HS-27A (cell line): ENCODE measurements around the gene AP1M2.
"Not testable (repeated sequence)": the region's sequence is repeated elsewhere in the genome, so short reads cannot be mapped to it uniquely, and the experiment has no call there.

Experiments
- DNase-seq: peaks from one replicate; pipeline ENCODE4 v3.0.0-alpha.2; 2012; ENCODE audit warnings: low read depth, missing footprints

The AP1M2 gene

DNA sequence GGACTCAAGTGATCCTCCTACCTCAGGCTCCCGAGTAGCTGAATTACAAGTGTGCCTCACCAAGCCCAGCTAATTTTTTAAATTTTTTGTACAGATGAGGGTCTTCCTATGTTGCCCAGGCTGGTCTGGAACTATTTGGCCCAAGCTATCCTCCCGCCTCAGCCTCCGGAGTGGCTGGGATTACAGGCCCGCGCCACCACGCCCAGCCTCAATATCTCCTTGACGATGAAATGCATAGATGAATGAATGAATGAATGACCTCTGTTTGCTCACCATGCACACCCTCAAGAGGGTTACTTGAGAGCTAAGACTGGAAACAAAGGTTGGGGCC is 14.9 kb upstream of the AP1M2 start:
- no peak for DNase-seq

DNA sequence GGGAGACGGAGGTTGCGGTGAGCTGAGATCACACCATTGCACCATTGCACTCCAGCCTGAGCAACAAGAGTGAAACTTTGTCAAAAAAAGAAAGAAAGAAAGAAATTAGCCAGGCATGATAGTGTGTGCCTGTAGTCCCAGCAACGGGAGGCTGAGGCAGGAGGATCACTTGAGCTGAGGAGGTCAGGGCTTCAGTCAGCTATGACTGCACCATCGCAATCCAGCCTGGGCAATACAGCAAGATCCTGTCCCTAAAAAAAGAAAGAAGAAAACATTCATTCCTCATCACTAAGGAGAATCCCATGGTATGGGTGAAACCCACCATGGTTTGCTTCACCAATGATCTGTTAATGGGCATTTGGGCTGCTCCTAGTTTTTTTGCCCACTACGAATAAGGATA is 13.0 kb upstream of the AP1M2 start:
- no peak for DNase-seq

DNA sequence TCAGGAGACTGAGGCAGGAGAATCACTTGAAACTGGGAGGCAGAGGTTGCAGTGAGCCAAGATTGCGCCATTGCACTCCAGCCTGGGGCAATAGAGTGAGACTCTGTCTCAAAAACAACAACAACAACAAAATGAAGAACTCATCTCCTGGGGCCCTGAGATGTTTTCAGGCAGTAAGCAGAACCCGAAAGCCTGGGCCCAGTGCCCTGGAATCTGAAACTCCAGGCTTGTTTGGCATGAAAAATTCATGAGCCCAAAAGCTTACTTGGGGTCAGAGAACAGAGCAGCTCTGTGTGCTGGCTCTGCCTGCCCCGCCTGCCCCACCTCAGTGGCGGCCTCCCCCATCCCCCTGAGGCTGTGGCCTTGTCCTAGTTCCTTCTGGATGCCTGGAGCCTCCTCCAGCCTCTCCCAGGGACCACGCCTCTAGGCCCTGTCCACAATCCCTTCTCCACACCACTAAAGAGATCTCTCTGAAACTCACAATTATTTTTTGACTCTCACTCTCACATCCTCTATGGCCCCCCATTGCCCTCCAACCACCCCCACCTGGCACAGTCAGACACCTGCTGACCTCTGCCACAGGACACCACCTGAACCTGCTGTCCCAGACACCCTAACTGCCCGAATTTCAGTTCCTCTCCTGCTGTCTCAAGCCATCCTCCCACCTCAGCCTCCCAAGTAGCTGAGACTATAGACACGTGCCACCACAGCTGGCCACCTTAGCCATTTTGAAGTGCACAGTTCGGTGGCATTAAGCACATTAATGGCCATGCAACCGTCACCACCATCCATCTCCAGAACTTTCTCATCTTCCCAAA is 6.9 kb upstream of the AP1M2 start:
- DNase-seq, result no peak

DNA sequence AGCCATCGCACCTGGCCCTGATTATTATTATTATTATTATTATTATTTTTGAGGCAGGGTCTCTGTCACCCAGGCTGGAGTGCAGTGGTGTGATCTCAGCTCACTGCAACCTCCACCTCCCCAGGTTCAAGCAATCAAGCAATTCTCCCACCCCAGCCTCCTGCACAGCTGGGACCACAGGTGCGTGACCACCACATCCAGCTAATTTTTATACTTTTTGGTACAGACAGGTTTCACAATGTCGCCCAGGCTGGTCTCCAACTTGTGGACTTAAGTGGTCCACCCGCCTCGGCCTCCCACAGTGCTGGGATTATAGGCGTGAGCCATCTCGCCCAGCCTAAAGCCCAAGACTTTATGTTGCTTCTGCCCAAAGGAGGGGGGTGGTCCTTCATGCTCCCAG is 6.0 kb upstream of the AP1M2 start:
- DNase-seq, result no peak

DNA sequence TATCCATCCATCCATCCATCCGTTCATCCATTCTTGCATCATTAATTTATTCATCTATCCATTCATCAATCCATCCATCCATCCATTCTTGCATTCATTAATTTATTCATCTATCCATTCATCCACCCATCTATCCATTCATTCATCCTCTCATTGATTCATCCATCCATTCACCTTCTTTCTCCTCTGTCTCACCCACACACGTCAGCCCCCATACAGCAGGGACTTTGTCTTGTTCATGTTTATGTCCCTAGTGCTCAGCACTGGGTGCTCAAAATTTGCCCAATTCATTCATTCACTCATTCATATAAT is 683 bp upstream of the AP1M2 start:
- no peak for DNase-seq

DNA sequence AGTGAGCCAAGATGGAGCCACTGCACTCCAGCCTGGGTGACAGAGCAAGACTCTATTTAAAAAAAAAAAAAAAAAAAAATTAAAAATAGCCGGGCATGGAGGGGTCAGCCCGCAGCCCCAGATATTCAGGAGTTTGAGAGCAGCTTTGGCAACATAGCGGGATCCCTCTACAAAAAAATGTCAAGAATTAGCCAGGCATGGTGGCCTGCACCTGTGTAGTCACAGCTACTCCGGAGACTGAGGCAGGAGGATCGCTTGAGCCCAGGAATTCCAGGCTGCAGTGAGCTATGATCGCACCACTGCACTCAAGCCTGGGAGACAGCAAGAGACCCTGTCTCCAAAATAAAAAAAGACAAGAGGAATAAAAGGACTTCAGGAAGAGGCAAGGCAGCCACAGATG is 716 bp downstream of the AP1M2 start:
- no peak for DNase-seq

DNA sequence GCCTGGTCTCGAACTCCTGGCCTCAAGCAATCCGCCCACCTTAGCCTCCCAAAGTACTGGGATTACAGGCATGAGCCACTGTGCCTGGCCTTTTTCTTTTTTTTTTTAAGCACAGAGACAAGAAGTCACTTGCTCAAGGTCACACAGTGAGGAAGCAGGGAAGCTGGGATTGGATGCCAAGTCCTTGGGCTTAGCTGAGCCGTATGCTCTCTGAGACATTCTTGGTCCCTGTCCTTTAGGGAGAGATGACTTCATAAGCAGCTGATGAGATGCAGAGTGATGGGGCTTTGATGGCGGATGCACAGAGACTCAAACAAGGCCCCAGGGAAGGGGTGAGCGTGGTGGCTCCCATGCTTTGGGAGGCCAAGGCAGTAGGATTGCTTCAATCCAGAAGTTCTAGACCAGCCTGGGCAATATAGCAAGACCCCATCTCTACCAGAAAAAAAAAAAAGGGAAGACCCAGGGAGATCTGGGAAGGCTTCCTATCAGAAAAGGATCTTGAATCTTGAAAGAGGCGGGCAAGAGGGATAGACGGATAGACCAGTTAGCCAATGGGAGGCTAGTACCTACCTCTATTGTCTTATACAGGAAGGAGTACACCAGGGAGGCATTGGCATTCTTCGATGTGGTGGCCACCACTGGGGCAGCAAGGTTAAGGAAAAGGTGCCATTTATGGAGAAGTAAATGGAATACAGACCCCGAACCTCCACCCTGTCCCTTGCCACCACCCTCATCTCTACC is 3.9 kb downstream of the AP1M2 start:
- no peak for DNase-seq

DNA sequence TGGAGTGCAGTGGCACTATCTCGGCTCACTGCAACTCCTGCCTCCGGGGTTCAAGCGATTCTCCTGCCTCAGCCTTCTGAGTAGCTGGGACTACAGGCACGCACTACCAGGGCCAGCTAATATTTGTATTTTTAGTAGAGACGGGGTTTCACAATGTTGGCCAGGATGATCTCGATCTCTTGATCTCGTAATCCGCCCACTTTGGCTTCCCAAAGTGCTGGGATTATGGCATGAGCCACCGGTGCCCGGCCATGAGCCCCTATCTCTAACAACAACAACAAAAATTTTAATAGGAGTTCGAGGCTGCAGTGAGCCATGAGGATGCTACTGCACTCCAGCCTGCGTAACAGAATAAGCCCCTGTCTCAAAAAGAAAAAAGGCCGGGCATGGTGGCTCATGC is 5.0 kb downstream of the AP1M2 start:
- DNase-seq, result no peak

DNA sequence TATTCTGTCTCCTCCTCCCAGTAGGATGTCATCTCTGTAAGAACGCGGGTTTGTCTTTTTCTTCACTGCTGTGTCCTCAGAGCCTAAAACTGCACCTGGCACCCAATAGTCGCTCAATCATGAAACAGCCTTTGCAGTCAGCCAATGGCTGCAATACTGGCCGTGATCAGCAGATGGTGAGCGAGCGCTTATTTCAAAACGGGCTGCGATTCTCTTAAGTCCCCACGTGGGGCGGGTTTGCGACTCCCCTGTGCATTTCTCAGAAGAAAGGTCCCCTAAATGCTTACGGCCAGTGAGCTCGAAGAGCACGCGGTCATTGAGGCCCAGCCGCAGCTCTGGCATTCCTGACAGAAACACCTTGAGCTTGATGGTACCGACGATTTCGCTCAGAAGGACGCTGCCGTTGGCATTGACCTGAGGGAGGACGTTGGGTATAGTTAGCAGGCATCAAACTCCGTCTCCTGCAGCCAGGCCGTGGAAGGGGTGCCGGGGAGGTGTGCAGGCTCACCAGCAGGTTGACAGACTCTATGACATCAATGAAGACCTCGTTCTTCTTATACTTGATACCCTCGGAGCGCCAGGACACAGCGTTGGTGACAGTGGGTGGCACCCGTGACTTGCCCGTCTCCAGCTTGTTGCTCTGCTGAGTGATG is 6.0 kb downstream of the AP1M2 start:
- DNase-seq, result peak; percentile 73

DNA sequence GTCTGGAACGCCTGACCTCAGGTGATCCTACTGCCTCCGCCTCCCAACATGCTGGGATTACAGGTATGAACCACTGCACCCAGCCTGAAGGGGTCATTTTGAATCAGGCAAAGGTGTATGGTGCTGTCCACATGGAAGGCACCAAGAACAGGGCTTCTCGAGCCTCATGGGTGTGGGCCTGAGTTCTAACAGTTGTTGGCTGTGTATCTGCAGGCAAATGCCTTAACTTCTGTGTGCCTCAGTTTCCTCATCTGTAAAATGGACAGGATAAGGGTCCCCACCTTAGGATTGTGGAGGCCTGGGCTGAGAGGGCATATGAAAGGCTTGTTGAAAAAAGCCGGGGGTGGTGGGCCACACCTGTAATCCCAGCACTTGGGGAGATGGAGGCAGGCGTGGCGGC is 9.2 kb downstream of the AP1M2 start:
- DNase-seq, result no peak

DNA sequence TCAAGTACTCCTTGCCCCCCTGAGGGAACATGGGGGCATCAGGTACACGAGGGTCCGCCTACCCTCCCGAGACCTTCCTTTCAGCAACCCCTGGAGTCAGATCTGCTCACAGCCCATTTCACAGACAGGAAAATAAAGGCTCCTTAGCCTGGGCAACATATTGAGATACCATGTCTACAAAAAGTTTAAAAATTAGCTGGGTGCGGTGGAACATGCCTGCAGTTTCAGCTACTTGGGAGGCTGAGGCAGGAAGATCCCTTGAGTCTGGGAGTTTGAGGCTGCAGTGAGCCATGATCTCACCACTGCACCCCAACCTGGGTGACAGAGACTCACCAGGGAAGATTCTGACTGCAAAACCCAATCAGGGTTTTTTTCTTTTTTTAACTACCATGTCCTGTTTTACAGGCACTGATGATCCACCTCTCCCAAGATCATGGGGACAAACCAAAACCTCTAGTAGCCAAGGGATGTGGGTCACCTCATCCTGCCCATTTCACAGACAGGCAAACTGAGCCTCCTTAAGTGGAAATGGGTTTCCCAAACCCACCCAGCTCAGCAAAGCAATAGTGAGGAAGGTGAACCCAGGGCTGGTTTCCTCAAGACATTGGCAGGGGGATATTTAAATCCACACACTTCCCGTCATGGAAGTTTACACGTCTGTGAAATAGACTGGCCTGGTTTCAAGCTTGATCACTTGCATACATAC is 11.9 kb downstream of the AP1M2 start:
- no peak for DNase-seq

DNA sequence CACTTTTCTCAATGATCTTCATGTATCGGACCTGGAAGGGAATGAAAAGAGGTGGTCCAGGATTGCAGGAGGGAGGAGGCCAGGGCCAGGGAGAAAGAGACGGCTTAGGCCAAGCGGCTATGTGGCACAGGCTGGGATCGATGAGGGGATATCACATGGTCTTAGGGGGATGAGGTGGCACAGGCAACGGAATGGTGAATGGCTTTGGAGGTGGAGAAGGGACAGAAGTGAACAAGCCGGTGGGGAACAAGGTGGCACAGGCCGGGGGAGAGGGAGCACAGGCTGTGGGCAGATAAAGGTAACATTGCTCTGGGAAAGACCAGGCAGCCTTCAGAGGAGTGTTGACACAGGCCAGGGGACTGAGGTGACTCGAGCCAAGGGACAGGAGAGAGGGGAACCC is 12.7 kb downstream of the AP1M2 start:
- no peak for DNase-seq

DNA sequence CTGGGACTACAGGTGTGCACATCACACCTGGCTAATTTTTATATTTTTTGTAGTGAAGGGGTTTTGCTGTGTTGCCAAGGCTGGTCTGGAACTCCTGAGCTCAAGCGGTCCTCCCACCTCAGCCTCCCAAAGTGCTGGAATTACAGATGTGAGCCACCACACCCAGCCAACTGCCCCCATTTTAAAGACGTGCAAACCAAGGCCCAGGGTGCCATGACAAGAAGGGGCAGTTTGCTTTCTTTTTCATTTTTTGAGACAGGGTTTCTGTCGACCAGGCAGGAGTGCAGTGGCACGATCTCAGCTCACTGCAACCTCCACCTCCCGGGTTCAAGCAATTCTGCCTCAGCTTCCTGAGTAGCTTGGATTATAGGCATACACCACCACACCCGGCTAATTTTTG is 13.3 kb downstream of the AP1M2 start:
- not testable (repeated sequence) for DNase-seq

DNA sequence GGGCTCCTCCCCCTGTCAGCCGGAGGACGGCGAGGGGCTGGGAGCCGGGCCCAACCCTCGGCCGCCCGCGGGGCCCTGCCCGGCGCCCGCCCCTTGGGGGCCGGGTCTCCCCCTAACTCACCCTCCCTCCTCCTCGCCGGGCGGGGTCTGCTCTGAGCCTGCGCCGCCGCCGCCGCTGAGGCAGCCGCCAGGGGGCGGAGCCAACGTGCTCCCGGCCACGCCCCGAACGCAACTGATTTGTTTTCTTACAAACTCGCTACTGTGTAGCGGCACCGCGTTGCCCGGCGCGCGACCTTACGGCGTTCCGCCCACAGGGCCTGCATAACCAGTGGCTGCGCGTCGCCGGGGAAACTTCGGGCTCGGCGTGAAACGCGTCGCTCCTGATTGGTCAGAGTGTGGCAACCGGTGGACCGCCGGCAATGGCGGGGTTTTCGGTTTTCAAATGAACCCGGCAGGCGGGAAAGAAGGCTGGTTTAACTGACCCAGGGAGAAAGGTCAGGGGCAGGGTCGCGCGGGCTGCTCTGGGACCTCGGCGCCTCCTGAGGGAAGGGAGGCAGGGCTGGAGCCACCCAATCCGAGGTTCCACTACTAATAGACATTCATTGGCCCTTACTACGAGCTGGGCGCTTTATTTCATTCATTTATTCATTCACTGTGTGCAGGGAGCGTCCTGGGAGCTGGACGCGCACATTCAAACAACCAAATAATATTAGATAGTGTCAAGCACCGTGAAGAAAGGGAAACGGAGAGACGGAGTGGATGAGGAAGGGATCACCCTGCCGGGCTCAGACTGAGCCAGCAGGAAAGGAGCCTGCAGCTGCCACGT is 18.1 kb downstream of the AP1M2 start, which contains the start of gene CDKN2D:
CDKN2D (minus strand) TSS at position 154 of the 826 bp plus-strand sequence. CDS start 326 bp downstream, outside the sequence.
- DNase-seq, result peak; percentile 96

DNA sequence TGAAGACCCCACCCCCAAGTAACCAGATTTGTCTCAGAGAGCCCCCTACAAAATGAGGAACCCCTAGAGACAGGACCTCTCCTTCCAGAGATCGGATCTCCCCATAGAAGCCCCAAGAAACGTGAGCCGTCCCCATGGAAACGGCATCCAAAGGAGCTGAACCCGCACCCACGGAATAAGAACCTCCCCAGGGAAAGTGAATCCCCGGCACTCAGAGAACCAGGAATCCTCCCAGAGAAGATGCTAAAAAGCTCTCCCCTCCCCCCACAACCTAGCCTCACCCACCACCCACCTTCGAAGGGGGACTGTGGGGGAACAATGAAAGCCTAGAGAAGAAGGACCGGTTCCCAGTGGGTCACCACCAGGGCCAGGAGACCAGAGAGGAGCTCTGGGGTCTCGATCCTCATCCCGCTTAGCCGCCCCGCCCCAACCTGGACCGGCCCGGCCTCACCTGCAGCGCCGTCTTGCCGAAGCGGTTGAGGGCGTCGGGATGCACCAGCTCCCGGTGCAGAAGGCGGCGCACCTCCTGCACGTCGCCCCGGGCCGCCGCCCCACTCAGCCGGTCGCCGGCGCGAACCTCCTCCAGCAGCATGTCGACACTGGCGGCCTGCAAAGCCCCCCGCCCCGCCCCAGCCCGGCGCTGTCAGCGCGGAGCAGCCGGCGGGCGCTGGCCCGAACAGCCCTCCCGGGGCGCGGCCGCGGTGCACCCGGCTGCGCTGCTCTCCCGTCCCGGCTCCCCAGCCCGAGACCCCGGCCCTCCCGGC is 18.9 kb downstream of the AP1M2 start:
- no peak for DNase-seq

DNA sequence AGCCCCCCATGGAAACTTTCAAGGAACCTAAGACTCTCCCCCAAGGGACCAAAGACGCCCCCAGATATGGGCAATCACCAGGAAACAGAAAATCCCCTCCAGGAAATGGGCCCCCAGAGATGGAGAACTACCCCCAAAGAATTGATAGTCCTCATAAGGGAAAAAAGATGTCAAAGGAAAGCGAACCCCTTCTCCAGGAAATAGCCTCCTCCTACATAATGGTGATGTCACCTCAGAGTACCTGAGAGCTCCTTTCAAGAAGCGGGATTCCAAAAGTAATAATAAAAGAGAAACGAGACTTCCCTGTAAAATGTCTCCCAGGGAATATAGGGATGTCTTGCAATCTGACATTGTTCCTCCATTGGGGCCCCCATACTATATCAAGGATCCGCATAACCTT is 19.5 kb downstream of the AP1M2 start:
- no peak for DNase-seq

DNA sequence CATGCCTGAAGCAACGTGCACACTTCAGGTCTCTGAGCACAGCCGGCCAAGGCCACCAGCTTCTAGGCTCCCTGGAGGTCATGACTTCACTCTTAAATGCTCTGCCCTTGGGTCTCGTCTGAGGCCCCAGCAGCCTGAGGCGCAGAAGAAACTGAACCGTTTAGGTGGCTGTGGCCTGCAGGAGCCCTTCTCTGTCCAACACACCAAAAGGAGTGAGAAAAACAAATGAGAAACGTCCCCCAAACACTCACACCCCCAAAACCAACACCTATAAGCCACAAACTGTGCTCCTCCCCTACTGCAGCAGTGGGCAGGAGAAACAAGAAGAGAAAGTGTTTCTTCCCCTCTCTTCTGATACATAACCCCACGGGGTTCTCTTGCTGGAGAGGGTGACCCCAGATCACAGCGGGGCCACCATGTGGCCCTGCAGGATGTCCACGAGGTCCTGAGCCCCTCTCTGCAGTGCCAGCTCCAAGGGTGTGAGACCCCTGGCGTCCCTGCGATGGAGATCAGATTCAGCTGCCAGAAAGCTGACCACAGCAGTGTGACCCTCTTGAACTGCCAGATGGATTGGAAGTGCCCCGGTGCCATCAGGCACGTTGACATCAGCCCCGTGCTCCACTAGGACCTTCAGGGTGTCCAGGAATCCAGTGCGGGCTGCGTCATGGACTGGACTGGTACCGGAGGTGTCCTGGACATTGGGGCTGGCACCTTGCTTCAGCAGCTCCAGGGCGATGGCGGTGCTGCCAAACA is 20.3 kb downstream of the AP1M2 start:
- no peak for DNase-seq

DNA sequence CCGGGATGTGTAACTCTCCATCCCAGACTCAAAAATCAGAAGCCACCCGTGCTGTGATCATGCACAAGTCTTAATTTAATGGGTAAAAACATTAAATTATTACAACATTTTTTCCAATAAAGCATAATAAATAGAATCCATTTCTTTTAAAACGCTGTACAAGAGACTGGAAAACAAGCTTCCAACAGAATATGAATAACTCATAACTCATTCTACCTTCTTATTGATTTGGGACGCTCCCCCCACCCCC is 20.8 kb downstream of the AP1M2 start:
- no peak for DNase-seq

DNA sequence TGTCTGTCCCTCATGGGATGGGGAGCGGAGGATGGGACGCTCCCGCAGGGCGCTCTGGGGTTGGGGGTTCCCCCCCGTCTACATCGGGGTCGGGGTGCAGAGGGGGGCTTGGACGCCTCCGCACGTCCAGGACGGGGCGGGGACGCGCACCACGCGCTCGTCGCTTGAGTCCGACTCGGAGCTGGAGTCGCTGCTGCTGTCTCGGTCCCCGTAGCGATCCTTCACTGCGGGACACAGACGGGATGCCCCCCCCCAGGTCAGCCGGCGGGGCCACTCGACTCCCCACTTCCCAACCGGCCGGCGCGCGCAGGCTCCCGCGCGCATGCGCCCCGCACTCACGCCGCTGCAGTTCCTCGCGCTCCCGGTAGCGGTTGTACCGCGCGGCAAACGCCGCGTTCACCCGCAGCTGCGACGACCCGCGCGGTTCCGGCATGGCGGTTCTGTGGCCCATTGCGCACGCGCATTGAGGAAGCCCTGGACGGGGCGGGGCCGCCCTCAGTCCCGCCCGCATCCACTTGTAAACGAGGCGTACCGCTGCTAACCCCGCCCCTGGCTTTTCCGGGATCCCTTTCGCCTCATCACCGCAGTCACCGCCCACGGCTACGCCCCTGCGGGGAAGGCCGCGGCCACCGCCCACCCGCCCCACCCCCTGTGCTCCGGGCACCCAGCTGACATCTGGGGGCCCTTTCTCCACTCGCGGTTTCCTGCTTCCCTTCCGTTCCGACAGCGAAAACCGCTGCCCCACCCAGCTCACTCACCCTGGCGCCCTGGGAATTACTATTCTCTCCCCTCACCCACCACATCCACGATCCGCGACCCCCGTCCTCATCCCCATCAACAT is 21.3 kb downstream of the AP1M2 start, which contains the start of gene KRI1:
KRI1 (minus strand) TSS at position 444 of the 841 bp plus-strand sequence; CDS start at position 433, 11 bp downstream.
- peak; percentile 85 for DNase-seq
